Measurements from ENCODE around the gene NLGN3. TPM values are rescaled to one million over a fixed set of nuclear protein-coding genes. Genes with fewer than 3 reads are reported as not detected.

The NLGN3 gene
- total and polyA plus RNA-seq, 7 donors = 0.04 to 0.32 (median 0.10) TPM

DNA sequence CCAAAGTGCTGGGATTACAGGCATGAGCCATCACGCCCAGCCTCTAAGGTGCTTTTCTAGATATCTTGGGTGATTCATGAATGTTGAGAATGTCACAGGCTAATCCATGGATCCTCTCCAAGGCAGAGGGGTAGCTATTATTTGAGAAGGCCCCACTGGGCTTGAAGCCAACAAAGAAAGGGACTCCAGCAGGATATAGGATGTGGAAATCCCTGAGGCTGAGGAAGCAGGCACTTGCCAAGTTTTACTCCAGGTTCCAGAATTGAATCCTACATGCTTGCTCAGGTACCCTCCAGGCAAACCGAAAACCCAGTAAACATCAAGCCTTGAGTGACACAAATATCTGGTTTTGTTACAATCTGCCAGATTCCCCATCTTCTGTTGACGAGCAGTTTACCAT is 15.8 kb downstream of the NLGN3 start:
- H3K27ac ChIP-seq = no peak overlapping the region
- H3K4me3 ChIP-seq = no peak overlapping the region
- no peak for TF ChIP-seq CTCF (IDR thresholded peaks at IDR 0.05)
- no peaks in the 10 kb centered on the region for H3K4me1 ChIP-seq
- WGBS, 3 donors = 86 to 88% (median 87%) methylated on average over 3 of the region's 3 CpGs
- ATAC-seq (no peak), DNase-seq (no peak)
- H3K9me3 ChIP-seq = no peaks in the 10 kb centered on the region
- peaks cover 0 to 4% (median 0%) of the 10 kb centered on the region in 3 donors for H3K27me3 ChIP-seq (ENCODE audit: insufficient read depth in 3 of 3, low read length in 2 of 3)
- intact Hi-C loops (cut with DNase I) = no loop called here
- H3K36me3 ChIP-seq (ENCODE audit: insufficient read depth in 1 of 2, low read depth in 1 of 2) = no peaks in the 10 kb centered on the region

GRCh38 chrX:71162981-71163380 is 18.3 kb downstream of the NLGN3 start:
- no peaks in the 10 kb centered on the region for H3K36me3 ChIP-seq (ENCODE audit: insufficient read depth in 1 of 2, low read depth in 1 of 2)
- H3K27me3 ChIP-seq (ENCODE audit: insufficient read depth in 3 of 3, low read length in 2 of 3) = peaks cover 0 to 4% (median 0%) of the 10 kb centered on the region in 3 donors
- H3K4me3 ChIP-seq = no peak overlapping the region
- intact Hi-C loops (cut with DNase I) = no loop called here
- H3K9me3 ChIP-seq = no peaks in the 10 kb centered on the region
- WGBS, 3 donors = 77 to 90% (median 89%) methylated on average over 4 of the region's 4 CpGs
- H3K27ac ChIP-seq = no peak overlapping the region
- TF ChIP-seq CTCF (IDR thresholded peaks at IDR 0.05) = no peak
- no peaks in the 10 kb centered on the region for H3K4me1 ChIP-seq
- ATAC-seq (no peak), DNase-seq (no peak)

DNA sequence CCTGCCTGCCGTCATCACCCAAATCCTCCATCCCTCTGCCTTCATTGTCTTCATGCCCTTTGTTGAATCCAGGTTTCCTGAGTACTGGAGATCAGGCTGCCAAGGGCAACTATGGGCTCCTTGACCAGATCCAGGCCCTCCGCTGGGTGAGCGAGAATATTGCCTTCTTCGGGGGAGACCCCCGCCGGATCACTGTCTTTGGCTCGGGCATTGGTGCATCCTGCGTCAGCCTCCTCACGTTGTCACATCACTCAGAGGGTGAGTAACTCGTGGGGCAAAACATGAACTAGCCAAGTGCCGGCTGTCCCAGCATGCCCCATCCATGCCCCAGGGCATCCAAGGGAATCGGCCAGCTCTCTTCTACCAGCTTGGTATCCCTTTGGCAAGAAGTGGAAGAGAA is 19.4 kb downstream of the NLGN3 start:
- ATAC-seq (no peak), DNase-seq (no peak)
- no peaks in the 10 kb centered on the region for H3K4me1 ChIP-seq
- no peak overlapping the region for H3K27ac ChIP-seq
- peaks cover 0 to 4% (median 0%) of the 10 kb centered on the region in 3 donors for H3K27me3 ChIP-seq (ENCODE audit: insufficient read depth in 3 of 3, low read length in 2 of 3)
- intact Hi-C loops (cut with DNase I) = no loop called here
- no peaks in the 10 kb centered on the region for H3K36me3 ChIP-seq (ENCODE audit: insufficient read depth in 1 of 2, low read depth in 1 of 2)
- H3K4me3 ChIP-seq = no peak overlapping the region
- TF ChIP-seq CTCF (IDR thresholded peaks at IDR 0.05) = no peak
- WGBS, 3 donors = 79 to 94% (median 92%) methylated on average over 12 of the region's 12 CpGs
- H3K9me3 ChIP-seq = no peaks in the 10 kb centered on the region

DNA sequence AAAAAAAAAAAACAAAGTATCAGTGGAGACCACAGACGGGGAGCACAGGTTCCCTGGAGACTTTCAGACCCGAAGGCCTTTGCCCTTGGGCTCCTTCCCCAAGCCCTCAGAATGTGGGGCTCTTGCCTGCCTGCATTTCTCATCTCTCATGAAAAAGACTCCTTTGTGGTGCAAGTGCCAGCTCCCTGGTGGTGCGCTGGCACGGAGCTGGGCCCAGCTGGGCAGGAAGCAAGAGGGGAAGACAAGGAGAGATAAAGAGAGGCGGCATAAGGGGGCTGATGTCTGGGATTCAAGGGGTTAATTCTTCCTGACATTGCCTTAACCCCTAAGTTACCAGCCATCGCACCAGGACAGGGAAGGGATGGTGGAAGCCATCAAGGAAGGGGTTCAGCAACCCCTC is 21.8 kb downstream of the NLGN3 start:
- H3K27me3 ChIP-seq (ENCODE audit: insufficient read depth in 3 of 3, low read length in 2 of 3) = no peaks in the 10 kb centered on the region
- DNase-seq = no peak
- H3K9me3 ChIP-seq = no peaks in the 10 kb centered on the region
- H3K4me3 ChIP-seq = no peak overlapping the region
- H3K36me3 ChIP-seq (ENCODE audit: insufficient read depth in 1 of 2, low read depth in 1 of 2) = no peaks in the 10 kb centered on the region
- TF ChIP-seq CTCF (IDR thresholded peaks at IDR 0.05) = no peak
- intact Hi-C loops (cut with DNase I) = no loop called here
- no peaks in the 10 kb centered on the region for H3K4me1 ChIP-seq
- no peak overlapping the region for H3K27ac ChIP-seq
- no peak for ATAC-seq
- 62 to 74% (median 62%) methylated on average over 6 of the region's 6 CpGs for WGBS, 3 donors

DNA sequence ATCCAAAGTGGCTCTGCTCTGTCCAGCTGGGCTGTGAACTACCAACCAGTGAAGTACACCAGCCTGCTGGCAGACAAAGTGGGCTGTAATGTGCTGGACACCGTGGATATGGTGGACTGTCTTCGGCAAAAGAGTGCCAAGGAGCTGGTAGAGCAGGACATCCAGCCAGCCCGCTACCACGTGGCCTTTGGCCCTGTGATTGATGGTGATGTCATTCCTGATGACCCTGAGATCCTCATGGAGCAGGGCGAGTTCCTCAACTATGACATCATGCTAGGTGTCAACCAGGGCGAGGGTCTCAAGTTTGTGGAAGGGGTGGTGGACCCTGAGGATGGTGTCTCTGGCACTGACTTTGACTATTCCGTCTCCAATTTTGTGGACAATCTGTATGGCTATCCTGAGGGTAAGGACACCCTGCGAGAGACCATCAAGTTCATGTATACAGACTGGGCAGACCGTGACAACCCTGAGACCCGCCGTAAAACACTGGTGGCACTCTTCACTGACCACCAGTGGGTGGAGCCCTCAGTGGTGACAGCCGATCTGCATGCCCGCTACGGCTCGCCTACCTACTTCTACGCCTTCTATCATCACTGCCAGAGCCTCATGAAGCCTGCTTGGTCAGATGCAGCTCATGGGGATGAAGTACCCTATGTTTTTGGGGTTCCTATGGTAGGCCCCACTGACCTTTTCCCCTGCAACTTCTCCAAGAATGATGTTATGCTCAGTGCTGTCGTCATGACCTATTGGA is 22.6 kb downstream of the NLGN3 start:
- intact Hi-C loops (cut with DNase I) = no loop called here
- no peak for ATAC-seq
- Histone ChIP-seq H3K9me3 (no peaks in the 10 kb centered on the region), H3K4me1 (no peaks in the 10 kb centered on the region), H3K4me3 (no peak overlapping the region), H3K36me3 (ENCODE audit: insufficient read depth in 1 of 2, low read depth in 1 of 2) (no peaks in the 10 kb centered on the region), H3K27ac (no peak overlapping the region), H3K27me3 (ENCODE audit: insufficient read depth in 3 of 3, low read length in 2 of 3) (no peaks in the 10 kb centered on the region)
- 75 to 83% (median 81%) methylated on average over 11 to 17 of the region's 17 CpGs for WGBS, 3 donors
- DNase-seq = no peak
- TF ChIP-seq CTCF (IDR thresholded peaks at IDR 0.05) = no peak
